ENCODE measurements around the gene RABGAP1. TPM values are rescaled to one million over a fixed set of nuclear protein-coding genes. Genes with fewer than 3 reads are reported as not detected.

Gene RABGAP1
- total and polyA plus RNA-seq, 8 donors, result 52.6 to 85.9 (median 76.2) TPM

GRCh38 chr9:122996586-122996985 lies 55.8 kb downstream of the RABGAP1 start:
- ATAC-seq (no peak), DNase-seq (no peak)
- H3K27ac ChIP-seq, result no peak overlapping the region
- no peak for TF ChIP-seq CTCF (IDR thresholded peaks at IDR 0.05)
- no peak overlapping the region for H3K4me3 ChIP-seq
- intact Hi-C loops (cut with DNase I), result no loop called here
- H3K27me3 ChIP-seq, result no peaks in the 10 kb centered on the region
- no peaks in the 10 kb centered on the region for H3K4me1 ChIP-seq
- H3K9me3 ChIP-seq, result no peaks in the 10 kb centered on the region
- peaks cover 0 to 55% of the 10 kb centered on the region in 2 donors for H3K36me3 ChIP-seq

- Histone ChIP-seq H3K27ac (no peak overlapping the region), H3K27me3 (no peaks in the 10 kb centered on the region), H3K9me3 (no peaks in the 10 kb centered on the region), H3K4me1 (no peaks in the 10 kb centered on the region), H3K4me3 (no peak overlapping the region), H3K36me3 (peaks cover 0 to 54% of the 10 kb centered on the region in 2 donors)
- intact Hi-C loops (cut with DNase I), result no loop called here
- DNase-seq, result no peak
- ATAC-seq, result no peak
- no peak for TF ChIP-seq CTCF (IDR thresholded peaks at IDR 0.05)
Observed at GRCh38 chr9:122998448-122998847, 57.6 kb downstream of the RABGAP1 start.

GRCh38 chr9:123000371-123001068 lies 59.7 kb downstream of the RABGAP1 start:
- H3K4me3 ChIP-seq, result no peak overlapping the region
- no peaks in the 10 kb centered on the region for H3K9me3 ChIP-seq
- H3K27ac ChIP-seq, result no peak overlapping the region
- no peak for TF ChIP-seq CTCF (IDR thresholded peaks at IDR 0.05)
- no peak for ATAC-seq
- intact Hi-C loops (cut with DNase I), result no loop called here
- DNase-seq, result no peak
- no peaks in the 10 kb centered on the region for H3K4me1 ChIP-seq
- peaks cover 0 to 66% of the 10 kb centered on the region in 2 donors for H3K36me3 ChIP-seq
- H3K27me3 ChIP-seq, result no peaks in the 10 kb centered on the region

- Histone ChIP-seq H3K9me3 (no peaks in the 10 kb centered on the region), H3K27ac (no peak overlapping the region), H3K4me1 (no peaks in the 10 kb centered on the region), H3K4me3 (no peak overlapping the region), H3K36me3 (peaks cover 0 to 58% of the 10 kb centered on the region in 2 donors), H3K27me3 (no peaks in the 10 kb centered on the region)
- ATAC-seq, result no peak
- intact Hi-C loops (cut with DNase I), result no loop called here
- TF ChIP-seq CTCF (IDR thresholded peaks at IDR 0.05), result no peak
- DNase-seq, result no peak
Observed at GRCh38 chr9:123002754-123003153, 61.9 kb downstream of the RABGAP1 start.

- H3K36me3 ChIP-seq, result peaks cover 0 to 51% of the 10 kb centered on the region in 2 donors
- intact Hi-C loops (cut with DNase I), result no loop called here
- no peak for TF ChIP-seq CTCF (IDR thresholded peaks at IDR 0.05)
- H3K4me1 ChIP-seq, result no peaks in the 10 kb centered on the region
- DNase-seq (no peak), ATAC-seq (no peak)
- no peaks in the 10 kb centered on the region for H3K27me3 ChIP-seq
- H3K4me3 ChIP-seq, result no peak overlapping the region
- H3K27ac ChIP-seq, result no peak overlapping the region
- H3K9me3 ChIP-seq, result no peaks in the 10 kb centered on the region
Observed at GRCh38 chr9:123003466-123003865, 62.6 kb downstream of the RABGAP1 start.
